ENCODE data around the gene CDHR1. TPM values are rescaled to one million over a fixed set of nuclear protein-coding genes. Genes with fewer than 3 reads are reported as not detected.
A peak's percentile ranks its signal among the peaks of the same experiment; 100 is the strongest.

Gene CDHR1
- total and polyA plus RNA-seq, 10 of the 15 experiments (the other 5 are each of a cell fraction or from before 2014, with no cell fraction given): 0.17 to 3.0 (median 0.34) TPM

- WGBS (ENCODE audit: insufficient coverage, insufficient replicate concordance, low lambda C conversion rate, missing lambda C conversion rate): 2% methylated on average over 5 of the region's 5 CpGs
- no peak for TF ChIP-seq GABPA (IDR thresholded peaks at IDR 0.05; ENCODE audit: low read depth)
- TF ChIP-seq ZNF592 (IDR thresholded peaks at IDR 0.05): no peak
- TF ChIP-seq ZNF207 (IDR thresholded peaks at IDR 0.05; ENCODE audit: borderline replicate concordance): no peak
- no peak for TF ChIP-seq MYC (IDR thresholded peaks at IDR 0.05; ENCODE audit: insufficient read depth, insufficient read length, insufficient replicate concordance, low read length, severe bottlenecking)
- 0 out of 2 replicates have a peak, but pooled peaks have one; percentile 66 for TF ChIP-seq EZH2 (IDR thresholded peaks at IDR 0.05; ENCODE audit: borderline replicate concordance, control insufficient read depth, low read depth, low read length)
- no peak for TF ChIP-seq KAT2A (conservative IDR thresholded peaks at IDR 0.05; ENCODE audit: control insufficient read depth, low read depth, low read length)
- TF ChIP-seq SP1 (IDR thresholded peaks at IDR 0.05; ENCODE audit: low read depth, low read length): no peak
- ChIA-PET SMC1A (ENCODE audit: uncharacterized antibody, unreplicated experiment) (interaction anchor here (0.6 to 1.8 kb wide), 2 partner anchors 30 to 45 kb away, joined by 3 to 8 read pairs; no protein-coding TSS in a partner anchor), RAD21 (ENCODE audit: unreplicated experiment) (interaction anchor here (0.7 to 1.3 kb wide), 2 partner anchors 9 to 45 kb away, joined by 3 to 4 read pairs; no protein-coding TSS in a partner anchor), CTCF (interaction anchor here (1.4 to 28.3 kb wide), 4 partner anchors 9 to 49 kb away, joined by 4 to 788 read pairs (median 9); no protein-coding TSS in a partner anchor), POLR2A (interaction anchor here (1.8 kb wide), 1 partner anchor 25 kb away, joined by 4 read pairs; no protein-coding TSS in a partner anchor)
- Histone ChIP-seq H3K36me3 (ENCODE audit: control insufficient read depth in 2 of 2, insufficient read depth in 2 of 2, low read length in 1 of 2) (no peaks in the 10 kb centered on the region), H3K9me3 (replicated peaks; ENCODE audit: control insufficient read depth, insufficient read depth, low read length) (no peaks in the 10 kb centered on the region), H3K27ac (ENCODE audit: control insufficient read depth, insufficient read depth) (no peak overlapping the region), H4K20me1 (ENCODE audit: control insufficient read depth, insufficient read depth) (peaks cover 2% of the 10 kb centered on the region), H3K4me2 (ENCODE audit: control insufficient read depth, insufficient read depth) (peak overlapping the region; percentile 84), H3K4me1 (ENCODE audit: control insufficient read depth, insufficient read depth, low read length) (peaks cover 3% of the 10 kb centered on the region), H3K79me2 (ENCODE audit: control insufficient read depth, insufficient read depth, low read length) (no peaks in the 10 kb centered on the region), H3K9ac (ENCODE audit: control insufficient read depth, insufficient read depth, low read length) (peak overlapping the region; percentile 16; the same call in 1 of the 2 replicates), H3K4me3 (peak overlapping the region; percentile 51), H2AFZ (ENCODE audit: control insufficient read depth, low read depth, low read length) (no peak overlapping the region; the same call in 1 of the 2 replicates), H3K27me3 (replicated peaks in 1 of 2; ENCODE audit: control insufficient read depth in 2 of 2, insufficient read depth in 2 of 2, low read length in 1 of 2) (peaks cover 18 to 29% of the 10 kb centered on the region in 2 experiments)
- DNase-seq (ENCODE audit: low read depth, low spot score): no peak
- in situ Hi-C loops (cut with MboI) (no loop called here), intact Hi-C loops (cut with micrococcal nuclease; ENCODE audit: unreplicated experiment) (no loop called here)
- ATAC-seq: no peak
- BruUV-seq (replicated peaks): no TSS peak
- no peak for FAIRE-seq
These were observed 402 bp upstream of the CDHR1 start for GRCh38 chr10:84193846-84194423.
